ENCODE results near the gene EPHB6.

EPHB6 gene

DNA sequence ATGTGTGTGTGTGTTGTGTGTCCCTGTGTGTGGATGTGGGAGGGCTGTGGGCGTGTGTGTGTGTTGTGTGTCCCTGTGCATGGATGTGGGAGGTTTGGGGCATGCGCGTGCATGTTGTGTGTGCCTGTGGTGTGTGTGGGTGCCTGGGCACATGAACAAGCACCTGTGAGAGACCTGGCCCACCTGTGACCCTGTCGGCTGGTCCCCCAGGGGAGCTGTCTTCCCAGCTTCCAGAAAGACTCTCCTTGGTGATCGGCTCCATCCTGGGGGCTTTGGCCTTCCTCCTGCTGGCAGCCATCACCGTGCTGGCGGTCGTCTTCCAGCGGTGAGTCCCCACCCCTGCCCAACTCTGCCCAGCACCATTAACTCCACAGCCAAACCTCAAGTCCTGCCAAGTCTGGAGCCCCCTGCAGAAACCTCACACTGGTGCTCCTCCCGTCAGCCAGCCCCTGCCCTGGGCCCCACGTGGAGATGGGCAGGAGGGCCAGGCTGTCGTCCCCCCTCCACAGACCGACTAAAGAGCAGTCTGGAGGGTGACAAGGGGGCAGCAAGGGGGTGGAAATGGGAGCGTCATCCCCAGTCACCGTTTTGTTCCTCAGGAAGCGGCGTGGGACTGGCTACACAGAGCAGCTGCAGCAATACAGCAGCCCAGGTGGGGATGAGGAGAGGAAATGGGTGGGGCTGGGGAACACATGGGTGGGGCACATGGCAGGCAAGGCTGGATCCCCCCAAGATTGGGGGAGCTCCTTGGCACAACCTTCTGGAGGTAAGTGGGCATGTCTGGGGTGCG is 12.7 kb downstream of the EPHB6 start:
- H3K27ac ChIP-seq, result no peak overlapping the region
- TF ChIP-seq CTCF (conservative IDR thresholded peaks at IDR 0.05), result no peak

GRCh38 chr7:142868188-142868985 is 13.5 kb downstream of the EPHB6 start:
- TF ChIP-seq CTCF (conservative IDR thresholded peaks at IDR 0.05), result no peak
- H3K27ac ChIP-seq, result no peak overlapping the region; the same call in 1 of the 2 replicates

DNA sequence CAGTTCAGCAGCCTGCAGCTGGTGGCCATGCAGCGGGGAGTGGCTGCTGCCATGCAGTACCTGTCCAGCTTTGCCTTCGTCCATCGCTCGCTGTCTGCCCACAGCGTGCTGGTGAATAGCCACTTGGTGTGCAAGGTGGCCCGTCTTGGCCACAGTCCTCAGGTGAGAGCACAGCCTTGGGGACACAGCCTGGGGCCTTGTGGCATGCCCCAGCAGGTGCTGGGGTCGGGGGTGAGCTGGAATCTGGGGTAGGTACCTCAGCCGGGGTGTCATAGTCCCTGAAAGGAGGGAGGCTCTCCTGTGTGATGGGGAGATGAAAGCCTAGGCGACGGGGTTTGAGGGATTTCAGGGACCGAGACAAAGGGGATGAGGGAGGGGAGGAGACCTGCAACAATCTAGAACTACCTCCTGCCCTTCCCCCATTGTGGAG is 14.1 kb downstream of the EPHB6 start:
- H3K27ac ChIP-seq, result no peak overlapping the region; the same call in 1 of the 2 replicates
- TF ChIP-seq CTCF (conservative IDR thresholded peaks at IDR 0.05), result no peak

- no peak overlapping the region for H3K27ac ChIP-seq
- TF ChIP-seq CTCF (conservative IDR thresholded peaks at IDR 0.05), result no peak
Observed at GRCh38 chr7:142869434-142869833, 14.6 kb downstream of the EPHB6 start.

DNA sequence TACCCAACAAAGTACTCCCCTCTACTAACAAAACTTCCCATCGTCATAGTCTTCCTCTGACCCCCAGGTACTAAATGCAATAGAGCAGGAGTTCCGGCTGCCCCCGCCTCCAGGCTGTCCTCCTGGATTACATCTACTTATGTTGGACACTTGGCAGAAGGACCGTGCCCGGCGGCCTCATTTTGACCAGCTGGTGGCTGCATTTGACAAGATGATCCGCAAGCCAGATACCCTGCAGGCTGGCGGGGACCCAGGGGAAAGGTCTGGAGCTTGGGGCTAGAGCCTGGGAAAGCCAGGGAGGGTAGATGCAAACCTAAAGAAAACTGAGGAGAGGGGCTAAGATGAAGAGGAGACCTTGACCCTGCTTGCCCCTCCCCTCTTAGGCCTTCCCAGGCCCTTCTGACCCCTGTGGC is 15.3 kb downstream of the EPHB6 start:
- no peak overlapping the region for H3K27ac ChIP-seq
- TF ChIP-seq CTCF (conservative IDR thresholded peaks at IDR 0.05), result no peak

- TF ChIP-seq CTCF (conservative IDR thresholded peaks at IDR 0.05), result peak; percentile 27; the same call in 1 of the 2 replicates
- H3K27ac ChIP-seq, result no peak overlapping the region
Observed at GRCh38 chr7:142870566-142871259, 15.8 kb downstream of the EPHB6 start.
